Esophagus muscularis mucosa (tissue), 4 donors: ENCODE measurements around the gene MMP15. TPM values are rescaled to one million over a fixed set of nuclear protein-coding genes. Genes with fewer than 3 reads are reported as not detected.

Experiments
- DNase-seq: peaks from one replicate; pipeline ENCODE4 v3.0.0-alpha.2; 2017; ENCODE audit errors: extremely low spot score
- H3K27ac ChIP-seq, 4 donors: fragments of 200-600 bp; sonication (generic); replicated peaks in 1 of 4; 1 replicate in 3 of 4; 2 replicates in 1 of 4; pipeline ENCODE4 v1.5.1; 2016 to 2019; ENCODE audit warnings: mild to moderate bottlenecking in 1 of 4
- H3K27me3 ChIP-seq, 4 donors: fragments of 200-600 bp; sonication (generic); one replicate each; pipeline versions ENCODE4 v1.5.1 to v1.6.0; 2016 to 2019
- H3K36me3 ChIP-seq, 4 donors: fragments of 200-600 bp; sonication (generic); one replicate each; pipeline ENCODE4 v1.5.1; 2016 to 2019
- H3K4me1 ChIP-seq, 4 donors: fragments of 200-600 bp; sonication (generic); one replicate each; pipeline ENCODE4 v1.5.1; 2016 to 2019
- H3K4me3 ChIP-seq, 4 donors: fragments of 200-600 bp; sonication (generic); 1 replicate in 2 of 4; 2 replicates in 2 of 4; pipeline ENCODE4 v1.5.1; 2016 to 2019; ENCODE audit warnings: mild to moderate bottlenecking in 4 of 4, moderate library complexity in 1 of 4
- H3K9me3 ChIP-seq, 4 donors: fragments of 200-600 bp; sonication (generic); 1 replicate in 3 of 4; 2 replicates in 1 of 4; pipeline ENCODE4 v1.5.1; 2016 to 2019
- CTCF ChIP-seq, 3 experiments: fragments of 200-600 bp in 2 of 3; fragments of 450-650 bp in 1 of 3; sonication (generic) in 2 of 3; IDR thresholded peaks; one replicate each; pipeline ENCODE4 v1.5.1; 2017 to 2019; ENCODE audit warnings: antibody characterized with exemption in 3 of 3, mild to moderate bottlenecking in 2 of 3, moderate library complexity in 1 of 3
- EP300 ChIP-seq: sonication (generic); formaldehyde crosslinking; IDR thresholded peaks from one replicate; pipeline ENCODE4 v1.6.1; 2017; ENCODE audit warnings: antibody characterized with exemption
- POLR2A ChIP-seq: fragments of 450-650 bp; IDR thresholded peaks from one replicate; pipeline ENCODE4 v1.6.1; 2017; ENCODE audit warnings: antibody characterized with exemption, moderate library complexity, mild to moderate bottlenecking, low read depth
- POLR2AphosphoS5 ChIP-seq, 2 donors: sonication (generic); formaldehyde crosslinking; IDR thresholded peaks; one replicate each; pipeline ENCODE4 v1.6.1; 2017; ENCODE audit warnings: antibody characterized with exemption in 2 of 2
- WGBS: methylation state at CpG from one replicate; pipeline ENCODE4 v1.1.5; 2018; 5-methylcytosine and 5-hydroxymethylcytosine counted together
- intact Hi-C: fragments of 100-400 bp; cut with DNase I; formaldehyde crosslinking; loops from one replicate; pipeline ENCODE4 v1.15.1; 2023
- total RNA-seq, 4 donors: library from RNA; depleted of rRNA; stranded (reverse); fragments of >200 nt; gene quantifications; one replicate each; pipeline versions ENCODE4 v1.1.0 to v1.2.1, GENCODE V29; 2016

MMP15 gene
- total RNA-seq, 4 donors from 2014 or later = 3.8 to 16.3 (median 8.7) TPM

GRCh38 chr16:57996406-57997175 is 29.0 kb upstream of the MMP15 start:
- H3K36me3 ChIP-seq = peaks cover 30 to 61% (median 52%) of the 10 kb centered on the region in 4 donors
- H3K4me3 ChIP-seq = no peak overlapping the region
- no peaks in the 10 kb centered on the region for H3K9me3 ChIP-seq
- no peak overlapping the region for H3K27ac ChIP-seq
- H3K4me1 ChIP-seq = peaks cover 29 to 47% (median 33%) of the 10 kb centered on the region in 4 donors
- DNase-seq = no peak
- no peak for TF ChIP-seq POLR2AphosphoS5 (IDR thresholded peaks at IDR 0.05)
- TF ChIP-seq POLR2A = no peak
- TF ChIP-seq EP300 = no peak
- no peak for TF ChIP-seq CTCF (IDR thresholded peaks at IDR 0.05)
- intact Hi-C loops = no loop called here
- WGBS = 97% methylated on average over 51 of the region's 62 CpGs
- no peaks in the 10 kb centered on the region for H3K27me3 ChIP-seq

DNA sequence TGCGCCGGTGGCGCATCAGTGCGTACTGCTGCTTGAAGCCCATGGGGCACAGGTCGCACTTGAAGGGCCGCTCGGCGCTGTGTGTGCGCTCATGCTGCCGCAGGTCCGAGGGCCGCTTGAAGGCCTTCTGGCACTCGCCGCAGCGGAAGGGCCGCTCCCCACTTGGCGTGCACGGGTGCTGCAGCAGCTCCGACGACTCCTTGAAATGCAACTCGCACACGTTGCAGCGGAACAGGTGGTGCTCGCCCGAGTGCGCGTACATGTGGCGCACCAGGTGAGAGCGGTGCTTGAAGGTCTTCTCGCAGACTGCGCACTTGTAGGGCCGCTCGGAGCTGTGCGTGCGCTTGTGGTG is 28.4 kb upstream of the MMP15 start:
- Histone ChIP-seq H3K27ac (no peak overlapping the region), H3K4me3 (no peak overlapping the region), H3K36me3 (peaks cover 30 to 61% (median 52%) of the 10 kb centered on the region in 4 donors), H3K4me1 (peaks cover 34 to 53% (median 39%) of the 10 kb centered on the region in 4 donors), H3K27me3 (no peaks in the 10 kb centered on the region), H3K9me3 (no peaks in the 10 kb centered on the region)
- DNase-seq = no peak
- 95% methylated on average over 30 of the region's 35 CpGs for WGBS
- intact Hi-C loops = no loop called here
- TF ChIP-seq POLR2A (no peak), EP300 (no peak), POLR2AphosphoS5 (IDR thresholded peaks at IDR 0.05) (no peak), CTCF (IDR thresholded peaks at IDR 0.05) (no peak)

DNA sequence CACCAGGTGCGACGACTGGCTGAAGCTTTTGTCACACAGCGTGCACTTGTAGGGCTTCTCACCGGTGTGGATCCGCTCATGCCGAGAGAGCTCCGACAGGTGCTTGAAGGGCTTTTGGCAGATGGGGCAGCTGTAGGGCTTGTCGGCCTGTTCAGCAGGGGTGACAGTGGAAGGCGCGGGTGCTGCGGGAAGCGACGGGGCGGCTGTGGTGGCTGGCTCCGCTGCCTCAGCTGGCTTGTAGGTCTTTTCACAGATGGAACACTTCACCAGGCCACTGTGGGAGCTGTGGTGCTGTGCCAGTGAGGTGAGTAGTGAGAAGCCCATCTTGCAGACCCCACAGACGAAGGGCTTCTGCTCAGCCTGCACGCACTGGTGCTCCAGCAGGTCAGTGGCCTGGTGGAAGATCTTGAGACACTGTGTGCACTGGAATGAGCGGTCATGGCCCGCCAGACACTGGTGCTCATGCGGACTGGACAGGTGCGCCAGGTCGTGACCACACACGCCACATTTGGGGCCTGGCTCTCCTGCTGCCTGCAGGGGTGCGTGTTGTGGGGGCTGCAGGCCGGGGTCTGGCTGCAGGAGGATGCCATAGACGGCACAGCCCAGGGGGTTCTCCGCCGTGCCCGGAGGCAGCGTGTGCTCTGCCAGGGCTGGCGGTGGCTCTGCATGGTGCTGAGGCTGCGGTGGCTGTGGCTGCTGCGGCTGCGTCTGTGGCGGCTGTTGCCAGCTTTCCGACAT is 27.9 kb upstream of the MMP15 start:
- no peak for DNase-seq
- intact Hi-C loops = no loop called here
- no peak overlapping the region for H3K4me3 ChIP-seq
- H3K27me3 ChIP-seq = no peaks in the 10 kb centered on the region
- peaks cover 34 to 57% (median 42%) of the 10 kb centered on the region in 4 donors for H3K4me1 ChIP-seq
- H3K36me3 ChIP-seq = peaks cover 30 to 61% (median 54%) of the 10 kb centered on the region in 4 donors
- no peaks in the 10 kb centered on the region for H3K9me3 ChIP-seq
- TF ChIP-seq POLR2A (no peak), EP300 (no peak), POLR2AphosphoS5 (IDR thresholded peaks at IDR 0.05) (no peak), CTCF (IDR thresholded peaks at IDR 0.05) (no peak)
- WGBS = 92% methylated on average over 35 of the region's 36 CpGs
- no peak overlapping the region for H3K27ac ChIP-seq

DNA sequence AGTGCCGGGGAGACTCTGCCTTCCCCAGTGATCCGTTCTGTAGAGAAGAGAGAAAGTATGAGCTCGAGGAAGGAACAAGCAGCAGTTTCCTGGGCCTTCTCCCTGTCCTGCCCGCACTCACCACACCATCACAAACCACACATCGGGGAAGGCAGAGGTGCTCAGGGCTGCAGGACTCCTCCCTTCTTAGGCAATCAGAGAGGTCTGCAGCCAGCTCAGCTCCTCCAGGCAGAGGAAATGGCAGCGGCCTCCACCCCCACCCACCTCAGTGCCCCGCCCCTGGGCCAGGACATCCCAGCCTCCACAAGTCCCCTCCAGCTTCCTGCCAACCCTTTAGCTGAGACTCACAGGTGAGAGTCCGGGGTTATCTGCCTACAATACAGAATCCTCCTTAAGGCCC is 27.1 kb upstream of the MMP15 start:
- H3K27me3 ChIP-seq = no peaks in the 10 kb centered on the region
- H3K36me3 ChIP-seq = peaks cover 35 to 61% (median 56%) of the 10 kb centered on the region in 4 donors
- H3K4me3 ChIP-seq = peak overlapping the region in 1 of 4 donors; percentile 78
- peaks cover 34 to 57% (median 43%) of the 10 kb centered on the region in 4 donors for H3K4me1 ChIP-seq
- intact Hi-C loops = no loop called here
- DNase-seq = no peak
- TF ChIP-seq CTCF (IDR thresholded peaks at IDR 0.05) (no peak), POLR2A (no peak), POLR2AphosphoS5 (IDR thresholded peaks at IDR 0.05) (no peak), EP300 (no peak)
- peak overlapping the region in 2 of 4 donors; percentile 96 for H3K27ac ChIP-seq
- no peaks in the 10 kb centered on the region for H3K9me3 ChIP-seq
- WGBS = 73% methylated on average over 7 of the region's 8 CpGs
